Heart right ventricle (tissue), 16 donors: ENCODE data around the gene PLXND1. TPM values are rescaled to one million over a fixed set of nuclear protein-coding genes. Genes with fewer than 3 reads are reported as not detected.

Experiments used
- ATAC-seq, 8 donors: fragments of 200-7000 bp; cut with Tn5 transposase; one replicate each; pipeline ENCODE4 v1.9.1; 2020; ENCODE audit warnings: mild to moderate bottlenecking in 8 of 8, moderate library complexity in 8 of 8, moderate number of reproducible peaks in 1 of 8
- DNase-seq, 2 donors: peaks; one replicate each; pipeline ENCODE4 v3.0.0-alpha.2; 2020
- H3K27ac ChIP-seq, 10 donors: fragments of 200-600 bp; sonication (generic) in 2 of 10; one replicate each; pipeline versions ENCODE4 v1.5.0 to v1.8.0; 2020 to 2022; ENCODE audit warnings: mild to moderate bottlenecking in 3 of 10
- H3K27me3 ChIP-seq, 7 donors: fragments of 200-600 bp; one replicate each; pipeline ENCODE4 v1.8.0; 2021 to 2022; ENCODE audit warnings: mild to moderate bottlenecking in 2 of 7
- H3K36me3 ChIP-seq, 9 donors: fragments of 200-600 bp; sonication (generic) in 1 of 9; one replicate each; pipeline versions ENCODE4 v1.5.0 to v1.8.0; 2020 to 2022; ENCODE audit warnings: mild to moderate bottlenecking in 2 of 9
- H3K4me1 ChIP-seq, 9 donors: fragments of 200-600 bp; sonication (generic) in 1 of 9; one replicate each; pipeline versions ENCODE4 v1.5.0 to v1.8.0; 2020 to 2022; ENCODE audit warnings: mild to moderate bottlenecking in 4 of 9
- H3K4me3 ChIP-seq, 10 donors: fragments of 200-600 bp; sonication (generic) in 2 of 10; one replicate each; pipeline versions ENCODE4 v1.5.0 to v1.8.0; 2020 to 2022; ENCODE audit warnings: mild to moderate bottlenecking in 7 of 10, moderate library complexity in 2 of 10
- H3K9me3 ChIP-seq, 11 donors: fragments of 200-600 bp in 10 of 11; sonication (generic) in 2 of 11; one replicate each; pipeline versions ENCODE4 v1.5.0 to v1.8.0; 2013 to 2022; ENCODE audit warnings: mild to moderate bottlenecking in 2 of 11, control low read depth in 1 of 11, moderate library complexity in 1 of 11
- WGBS, 2 donors: extraction: QIAGEN DNeasy Blood & Tissue Kit; methylation state at CpG; one replicate each; pipeline ENCODE4 v1.1.7; 2013; ENCODE audit warnings: inconsistent platforms in 1 of 2; 5-methylcytosine and 5-hydroxymethylcytosine counted together
- intact Hi-C, 10 donors: fragments of 100-400 bp; cut with DNase I; formaldehyde crosslinking; loops; one replicate each; pipeline versions ENCODE4 v1.11.1 to v1.14.2; 2022
- polyA plus RNA-seq, 2 donors: library from polyadenylated mRNA; stranded (reverse); fragments of 200-250 nt; gene quantifications; one replicate each; pipeline ENCODE4 v1.2.3, GENCODE V29; 2013
- total RNA-seq, 10 donors: library from RNA; stranded (reverse); fragmentation: NEBNext Ultra II Directional in 3 of 10; extraction: Animal tissue kit (Norgen Biotek cat#: 25700) in 3 of 10; gene quantifications; one replicate each; pipeline versions ENCODE4 v1.2.1 to v1.2.4, GENCODE V29; 2021 to 2023
- TF ChIP-seq, protein P1 (sequence below), 9 donors: fragments of 200-600 bp; sonication (generic) in 2 of 9; IDR thresholded peaks; one replicate each; pipeline versions ENCODE4 v1.5.0 to v1.8.0; 2021 to 2022; ENCODE audit warnings: antibody characterized with exemption in 9 of 9, mild to moderate bottlenecking in 5 of 9, moderate library complexity in 1 of 9
- donor health status: Arrhythmogenic right ventricular cardiomyopathy.
- donor health status: ischemic (EF 13 %, LVEDD 7.1; RV severe dilation, severe dysfunction).
- donor health status: healthy with polysubstance abuse.
- donor health status: DM: no; HTN: yes; CAD: no.
- donor health status: DM: no; HTN: no; CAD: no.
- donor health status: ischemic (EF 25% LVEDD 6.9; RV normal size, moderate dysfunction).
- donor health status: ischemic (EF 25% LVEDD 5.7; RV mildly dilated, moderate dysfunction).
- donor health status: healthy.
- donor health status: DM: yes; HTN: yes; CAD: no.
- donor health status: Ischemic cardiomyopathy.
- donor health status: ischemic (EF 35%, LVEDD 5.7; RV mildly dilated, moderate dysfunction).
- donor health status: nonischemic (EF 11% LVEDD 7.7; RV severe dilation, severe dysfunction).
- donor health status: DM: yes; HTN: yes; CAD: no.
- donor health status: PGD.
- donor health status: ischemic (EF 29% LVEDD 5.4; RV normal size, mild dysfunction).
- donor health status: nonischemic (EF 23%, LVEDD 6.1; RV moderate dilation, normal function).

The PLXND1 gene
- total and polyA plus RNA-seq, 12 donors = 40.9 to 169 (median 65.8) TPM

DNA sequence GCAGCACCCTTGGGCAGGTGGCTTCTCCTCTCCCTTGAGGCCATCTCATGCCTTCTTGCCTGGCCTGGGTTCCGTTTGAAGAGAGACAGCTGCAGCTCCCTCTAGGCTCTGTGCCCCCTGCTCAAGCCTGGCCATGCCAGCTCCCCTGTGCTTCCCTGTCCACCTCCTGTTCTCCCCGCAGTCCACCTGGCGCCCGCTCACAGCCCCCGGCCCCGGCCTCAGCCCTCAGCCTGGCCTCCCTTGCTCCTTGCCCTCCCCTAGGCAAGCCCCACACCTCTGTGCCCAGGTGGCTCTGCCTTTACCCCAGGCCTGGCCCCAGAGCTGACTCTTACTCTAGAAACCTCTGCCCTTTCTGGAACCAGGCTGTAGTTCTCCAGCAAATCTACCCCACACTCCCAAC lies 91.9 kb downstream of the PLXND1 start:
- Histone ChIP-seq H3K27me3 (no peaks in the 10 kb centered on the region), H3K27ac (peak overlapping the region in 1 of 10 donors; percentile 46), H3K9me3 (no peaks in the 10 kb centered on the region), H3K4me3 (no peak overlapping the region), H3K36me3 (peaks cover 0 to 61% (median 7%) of the 10 kb centered on the region in 9 donors), H3K4me1 (peaks cover 0 to 13% (median 6%) of the 10 kb centered on the region in 9 donors)
- ATAC-seq (no peak), DNase-seq (no peak)
- TF ChIP-seq, protein P1, sequence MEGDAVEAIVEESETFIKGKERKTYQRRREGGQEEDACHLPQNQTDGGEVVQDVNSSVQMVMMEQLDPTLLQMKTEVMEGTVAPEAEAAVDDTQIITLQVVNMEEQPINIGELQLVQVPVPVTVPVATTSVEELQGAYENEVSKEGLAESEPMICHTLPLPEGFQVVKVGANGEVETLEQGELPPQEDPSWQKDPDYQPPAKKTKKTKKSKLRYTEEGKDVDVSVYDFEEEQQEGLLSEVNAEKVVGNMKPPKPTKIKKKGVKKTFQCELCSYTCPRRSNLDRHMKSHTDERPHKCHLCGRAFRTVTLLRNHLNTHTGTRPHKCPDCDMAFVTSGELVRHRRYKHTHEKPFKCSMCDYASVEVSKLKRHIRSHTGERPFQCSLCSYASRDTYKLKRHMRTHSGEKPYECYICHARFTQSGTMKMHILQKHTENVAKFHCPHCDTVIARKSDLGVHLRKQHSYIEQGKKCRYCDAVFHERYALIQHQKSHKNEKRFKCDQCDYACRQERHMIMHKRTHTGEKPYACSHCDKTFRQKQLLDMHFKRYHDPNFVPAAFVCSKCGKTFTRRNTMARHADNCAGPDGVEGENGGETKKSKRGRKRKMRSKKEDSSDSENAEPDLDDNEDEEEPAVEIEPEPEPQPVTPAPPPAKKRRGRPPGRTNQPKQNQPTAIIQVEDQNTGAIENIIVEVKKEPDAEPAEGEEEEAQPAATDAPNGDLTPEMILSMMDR (IDR thresholded peaks at IDR 0.05) = no peak
- WGBS, 2 donors = 98 to 100% methylated on average over 6 of the region's 6 CpGs
- intact Hi-C loops = no loop called here

DNA sequence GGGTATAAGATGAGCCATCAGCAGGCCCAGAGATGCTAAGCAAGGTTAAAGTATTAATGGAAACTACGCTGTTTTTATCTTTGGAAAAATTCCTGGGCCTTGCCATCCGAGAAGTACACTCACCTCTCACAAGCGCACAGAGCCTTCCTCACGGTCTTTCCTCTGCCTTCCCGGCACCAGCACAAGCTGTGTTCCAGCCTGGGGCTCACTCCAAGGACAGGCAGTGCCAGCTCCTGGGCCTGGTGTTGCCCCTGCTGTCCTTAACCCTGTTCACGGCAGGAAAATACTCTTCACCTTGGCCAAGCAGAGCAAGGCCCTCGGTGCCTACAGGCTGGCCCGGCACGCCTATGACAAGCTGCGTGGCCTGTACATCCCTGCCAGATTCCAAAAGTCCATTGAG lies 92.4 kb downstream of the PLXND1 start:
- peak overlapping the region in 1 of 10 donors; percentile 46 for H3K27ac ChIP-seq

DNA sequence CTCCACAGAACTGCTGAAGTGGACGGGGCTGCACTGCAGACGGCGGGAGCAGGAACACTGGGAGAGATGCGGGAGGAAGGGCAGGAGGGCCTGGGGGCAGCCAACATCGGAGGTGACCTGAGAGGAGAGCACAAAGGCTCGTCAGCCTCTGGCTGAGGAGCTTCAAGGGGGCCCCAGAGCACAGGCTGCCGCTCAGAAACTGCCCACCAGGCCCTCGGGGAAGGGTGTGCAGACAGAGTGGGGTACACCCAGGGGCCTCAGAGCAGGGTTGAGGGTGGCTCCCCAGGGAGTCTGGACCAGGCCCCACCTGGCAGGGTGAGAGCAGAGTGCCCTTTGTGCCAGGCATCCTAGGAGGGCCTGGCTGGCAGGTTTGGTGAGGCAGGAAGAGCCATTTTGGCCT lies 92.8 kb downstream of the PLXND1 start:
- TF ChIP-seq, protein P1 (IDR thresholded peaks at IDR 0.05) = no peak
- no peaks in the 10 kb centered on the region for H3K27me3 ChIP-seq
- 86 to 94% methylated on average over 8 of the region's 8 CpGs for WGBS, 2 donors
- H3K36me3 ChIP-seq = peaks cover 0 to 53% (median 8%) of the 10 kb centered on the region in 9 donors
- DNase-seq = no peak
- H3K9me3 ChIP-seq = no peaks in the 10 kb centered on the region
- H3K4me3 ChIP-seq = no peak overlapping the region
- peak in 3 of 8 donors; percentile 5 to 28 (median 6) for ATAC-seq
- H3K4me1 ChIP-seq = peaks cover 0 to 13% (median 6%) of the 10 kb centered on the region in 9 donors
- intact Hi-C loops = no loop called here
- H3K27ac ChIP-seq = peak overlapping the region in 1 of 10 donors; percentile 46

More for the DNA sequence above, 92.4 kb downstream of the PLXND1 start:
- WGBS, 2 donors = 83 to 95% methylated on average over 10 of the region's 10 CpGs
- intact Hi-C loops = no loop called here
- H3K4me1 ChIP-seq = peaks cover 0 to 13% (median 6%) of the 10 kb centered on the region in 9 donors
- peaks cover 0 to 57% (median 8%) of the 10 kb centered on the region in 9 donors for H3K36me3 ChIP-seq
- ATAC-seq = peak in 4 of 8 donors; percentile 33 to 89 (median 48)
- TF ChIP-seq, protein P1 (IDR thresholded peaks at IDR 0.05) = no peak
- DNase-seq = no peak
- no peaks in the 10 kb centered on the region for H3K9me3 ChIP-seq
- no peaks in the 10 kb centered on the region for H3K27me3 ChIP-seq
- H3K4me3 ChIP-seq = no peak overlapping the region

DNA sequence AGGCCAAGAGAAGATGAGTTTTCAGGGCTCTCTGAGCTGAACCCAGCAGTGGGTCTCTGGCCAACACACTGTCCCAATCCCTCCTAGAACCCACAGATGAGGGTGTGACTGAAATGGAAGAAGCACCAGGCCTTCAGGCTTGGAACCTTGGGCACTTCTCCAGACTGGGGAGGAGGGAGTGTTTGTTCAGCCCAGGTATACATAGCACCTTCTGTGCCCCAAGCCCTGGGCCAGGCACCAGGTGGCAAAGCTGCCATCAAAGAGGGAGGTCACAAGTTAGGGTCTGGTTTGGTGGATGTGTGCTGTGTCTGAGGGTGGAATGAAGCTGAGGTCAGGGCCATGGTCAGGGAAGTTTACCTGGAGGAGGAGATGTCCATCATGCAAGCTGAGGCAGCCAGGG lies 93.9 kb downstream of the PLXND1 start:
- no peaks in the 10 kb centered on the region for H3K27me3 ChIP-seq
- no peak overlapping the region for H3K27ac ChIP-seq
- no peak for ATAC-seq
- intact Hi-C loops = no loop called here
- peaks cover 0 to 17% (median 11%) of the 10 kb centered on the region in 9 donors for H3K4me1 ChIP-seq
- TF ChIP-seq, protein P1 (IDR thresholded peaks at IDR 0.05) = no peak
- no peak overlapping the region for H3K4me3 ChIP-seq
- no peaks in the 10 kb centered on the region for H3K9me3 ChIP-seq
- DNase-seq = no peak
- peaks cover 0 to 45% (median 8%) of the 10 kb centered on the region in 9 donors for H3K36me3 ChIP-seq
